Measurements from ENCODE around the gene RNF167.
A peak's percentile ranks its signal among the peaks of the same experiment; 100 is the strongest.

The RNF167 gene

DNA sequence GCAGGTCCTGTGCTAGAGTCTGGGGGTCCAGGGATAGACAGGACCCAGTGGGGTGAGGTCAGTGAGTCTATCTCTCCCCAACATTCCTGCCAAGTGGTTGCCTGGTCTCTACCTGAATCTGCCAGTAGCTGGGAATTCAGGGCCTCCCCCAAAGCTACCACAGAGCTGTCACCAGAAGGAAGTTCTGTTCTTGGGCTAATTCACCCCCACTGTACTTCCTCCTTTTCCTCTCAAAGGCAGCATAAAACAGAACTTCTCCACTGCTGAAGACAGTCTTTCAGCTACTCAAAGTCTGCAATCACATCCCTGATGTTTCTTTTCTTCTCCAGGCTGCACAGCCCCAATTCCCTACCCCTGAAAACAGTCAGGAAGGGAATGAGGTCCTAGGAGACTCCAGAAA lies 38.7 kb downstream of the RNF167 start:
- no peak overlapping the region for H2AFZ ChIP-seq (ENCODE audit: low read length)
- no peaks in the 10 kb centered on the region for H3F3A ChIP-seq (ENCODE audit: insufficient read depth, low read length)
- DNase-seq = no peak
- H3K36me3 ChIP-seq (replicated peaks; ENCODE audit: insufficient read depth, low read length) = no peaks in the 10 kb centered on the region
- no peak overlapping the region for H3K4me2 ChIP-seq (ENCODE audit: low read depth, low read length)
- no peaks in the 10 kb centered on the region for H3K9me2 ChIP-seq (replicated peaks; ENCODE audit: insufficient read depth, low read length)
- H3K9me3 ChIP-seq (replicated peaks; ENCODE audit: insufficient read depth, low read length) = no peaks in the 10 kb centered on the region
- H3K79me2 ChIP-seq (ENCODE audit: low read length) = no peaks in the 10 kb centered on the region
- H3K9ac ChIP-seq (ENCODE audit: low read length) = no peak overlapping the region
- no peak for TF ChIP-seq EZH2phosphoT487 (IDR thresholded peaks at IDR 0.05; ENCODE audit: low read length)
- TF ChIP-seq EZH2 (optimal IDR thresholded peaks at IDR 0.05; ENCODE audit: low read depth, low read length) = no peak
- TF ChIP-seq, protein P1, sequence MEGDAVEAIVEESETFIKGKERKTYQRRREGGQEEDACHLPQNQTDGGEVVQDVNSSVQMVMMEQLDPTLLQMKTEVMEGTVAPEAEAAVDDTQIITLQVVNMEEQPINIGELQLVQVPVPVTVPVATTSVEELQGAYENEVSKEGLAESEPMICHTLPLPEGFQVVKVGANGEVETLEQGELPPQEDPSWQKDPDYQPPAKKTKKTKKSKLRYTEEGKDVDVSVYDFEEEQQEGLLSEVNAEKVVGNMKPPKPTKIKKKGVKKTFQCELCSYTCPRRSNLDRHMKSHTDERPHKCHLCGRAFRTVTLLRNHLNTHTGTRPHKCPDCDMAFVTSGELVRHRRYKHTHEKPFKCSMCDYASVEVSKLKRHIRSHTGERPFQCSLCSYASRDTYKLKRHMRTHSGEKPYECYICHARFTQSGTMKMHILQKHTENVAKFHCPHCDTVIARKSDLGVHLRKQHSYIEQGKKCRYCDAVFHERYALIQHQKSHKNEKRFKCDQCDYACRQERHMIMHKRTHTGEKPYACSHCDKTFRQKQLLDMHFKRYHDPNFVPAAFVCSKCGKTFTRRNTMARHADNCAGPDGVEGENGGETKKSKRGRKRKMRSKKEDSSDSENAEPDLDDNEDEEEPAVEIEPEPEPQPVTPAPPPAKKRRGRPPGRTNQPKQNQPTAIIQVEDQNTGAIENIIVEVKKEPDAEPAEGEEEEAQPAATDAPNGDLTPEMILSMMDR (IDR thresholded peaks at IDR 0.05; ENCODE audit: low read length) = no peak
- H3K27ac ChIP-seq (ENCODE audit: low read length) = no peak overlapping the region
- H3K4me1 ChIP-seq (ENCODE audit: low read length) = no peaks in the 10 kb centered on the region
- no peaks in the 10 kb centered on the region for H4K20me1 ChIP-seq (ENCODE audit: insufficient read depth, low read length)
- H3K4me3 ChIP-seq (ENCODE audit: low read length) = no peak overlapping the region
- H3K27me3 ChIP-seq (replicated peaks; ENCODE audit: insufficient read depth, low read length) = no peaks in the 10 kb centered on the region

DNA sequence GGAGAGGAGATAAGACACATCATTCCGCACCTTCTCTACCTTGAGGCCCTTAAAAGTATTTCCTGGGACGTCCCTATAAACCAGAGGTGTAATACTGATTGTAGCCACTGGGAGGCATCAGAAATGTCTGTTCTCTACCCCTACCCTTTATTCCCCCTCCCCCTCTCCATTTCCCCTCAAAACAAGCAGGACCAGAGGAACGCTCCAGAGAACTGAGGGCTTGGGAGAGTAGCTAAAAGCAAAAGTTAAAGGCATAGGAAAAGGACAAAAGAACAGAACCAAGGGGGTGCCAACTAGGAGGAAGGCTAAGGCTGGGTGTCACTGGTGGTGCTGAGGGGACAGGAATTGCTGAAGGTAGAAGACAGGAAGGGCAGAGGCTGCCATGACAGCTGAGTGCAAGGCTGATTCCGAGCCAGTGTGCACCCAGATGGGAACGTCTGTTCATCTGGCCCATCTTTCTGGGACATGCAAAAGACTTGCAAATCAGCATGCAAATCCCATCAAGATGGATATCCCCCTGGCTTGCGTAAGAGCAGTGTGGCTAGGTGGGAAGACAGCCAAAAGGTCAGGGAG lies 40.7 kb downstream of the RNF167 start:
- no peak for TF ChIP-seq EZH2phosphoT487 (IDR thresholded peaks at IDR 0.05; ENCODE audit: low read length)
- TF ChIP-seq, protein P1 (IDR thresholded peaks at IDR 0.05; ENCODE audit: low read length) = peak; percentile 78
- H2AFZ ChIP-seq (ENCODE audit: low read length) = no peak overlapping the region
- no peaks in the 10 kb centered on the region for H3K9me3 ChIP-seq (replicated peaks; ENCODE audit: insufficient read depth, low read length)
- H3K36me3 ChIP-seq (replicated peaks; ENCODE audit: insufficient read depth, low read length) = no peaks in the 10 kb centered on the region
- H3K27ac ChIP-seq (ENCODE audit: low read length) = no peak overlapping the region
- no peaks in the 10 kb centered on the region for H3K27me3 ChIP-seq (replicated peaks; ENCODE audit: insufficient read depth, low read length)
- no peaks in the 10 kb centered on the region for H3F3A ChIP-seq (ENCODE audit: insufficient read depth, low read length)
- H3K4me1 ChIP-seq (ENCODE audit: low read length) = 0 out of 2 replicates have a peak, but pooled peaks cover under 1% of the 10 kb centered on the region
- H3K4me3 ChIP-seq (ENCODE audit: low read length) = no peak overlapping the region
- H3K4me2 ChIP-seq (ENCODE audit: low read depth, low read length) = no peak overlapping the region
- H4K20me1 ChIP-seq (ENCODE audit: insufficient read depth, low read length) = no peaks in the 10 kb centered on the region
- no peaks in the 10 kb centered on the region for H3K9me2 ChIP-seq (replicated peaks; ENCODE audit: insufficient read depth, low read length)
- peaks cover 1% of the 10 kb centered on the region; the same call in 1 of the 2 replicates for H3K79me2 ChIP-seq (ENCODE audit: low read length)
- no peak overlapping the region for H3K9ac ChIP-seq (ENCODE audit: low read length)
- DNase-seq = peak; percentile 58

DNA sequence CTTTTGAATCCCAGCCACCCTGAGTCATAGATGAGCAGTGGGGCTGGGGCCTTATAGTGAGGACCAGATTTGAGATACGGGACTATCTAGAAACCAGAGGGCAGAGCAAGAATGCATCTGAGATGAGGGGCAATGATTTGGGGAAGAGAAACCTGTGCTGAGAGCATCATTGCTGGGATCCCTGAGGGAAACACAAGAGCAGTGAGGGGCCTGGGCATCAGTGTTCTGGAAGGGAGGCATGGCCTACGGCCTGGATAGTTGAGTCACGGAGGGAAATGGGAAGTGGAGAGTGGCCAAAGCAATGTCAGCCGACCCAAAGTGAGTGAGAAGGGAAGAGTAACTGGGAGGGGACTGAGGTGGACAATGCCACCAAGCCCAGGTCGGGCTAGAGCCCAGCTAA lies 42.2 kb downstream of the RNF167 start:
- H3K4me2 ChIP-seq (ENCODE audit: low read depth, low read length) = no peak overlapping the region
- no peaks in the 10 kb centered on the region for H3F3A ChIP-seq (ENCODE audit: insufficient read depth, low read length)
- no peak for DNase-seq
- H3K9me3 ChIP-seq (replicated peaks; ENCODE audit: insufficient read depth, low read length) = no peaks in the 10 kb centered on the region
- H3K79me2 ChIP-seq (ENCODE audit: low read length) = peaks cover 14% of the 10 kb centered on the region; the same call in 1 of the 2 replicates
- peaks cover 10% of the 10 kb centered on the region; the same call in 1 of the 2 replicates for H3K4me1 ChIP-seq (ENCODE audit: low read length)
- H3K27me3 ChIP-seq (replicated peaks; ENCODE audit: insufficient read depth, low read length) = no peaks in the 10 kb centered on the region
- no peak overlapping the region for H3K27ac ChIP-seq (ENCODE audit: low read length)
- no peak overlapping the region for H2AFZ ChIP-seq (ENCODE audit: low read length)
- no peak overlapping the region for H3K9ac ChIP-seq (ENCODE audit: low read length)
- H3K36me3 ChIP-seq (replicated peaks; ENCODE audit: insufficient read depth, low read length) = no peaks in the 10 kb centered on the region
- no peaks in the 10 kb centered on the region for H3K9me2 ChIP-seq (replicated peaks; ENCODE audit: insufficient read depth, low read length)
- no peaks in the 10 kb centered on the region for H4K20me1 ChIP-seq (ENCODE audit: insufficient read depth, low read length)
- no peak overlapping the region for H3K4me3 ChIP-seq (ENCODE audit: low read length)
- TF ChIP-seq EZH2 (optimal IDR thresholded peaks at IDR 0.05; ENCODE audit: low read depth, low read length) (no peak), EZH2phosphoT487 (IDR thresholded peaks at IDR 0.05; ENCODE audit: low read length) (no peak)
- TF ChIP-seq, protein P1 (IDR thresholded peaks at IDR 0.05; ENCODE audit: low read length) = no peak

Measured in MM.1S (cell line).